ENCODE measurements around the gene SGSM2.

DNA sequence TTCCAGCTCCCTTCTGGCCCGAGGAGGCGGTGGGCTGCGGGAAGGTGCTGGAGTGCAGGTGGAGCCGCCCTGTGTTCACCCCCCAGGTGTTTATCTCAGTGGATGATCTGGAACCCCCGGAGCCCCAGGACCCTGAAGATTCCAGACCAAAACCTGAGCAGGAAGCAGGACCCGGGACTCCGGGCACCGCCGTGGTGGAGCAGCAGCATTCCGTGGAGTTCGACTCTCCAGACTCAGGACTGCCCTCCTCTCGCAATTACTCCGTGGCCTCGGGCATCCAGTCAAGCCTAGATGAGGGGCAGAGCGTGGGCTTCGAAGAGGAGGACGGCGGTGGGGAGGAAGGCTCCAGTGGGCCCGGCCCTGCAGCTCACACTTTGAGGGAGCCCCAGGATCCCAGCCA is 38.1 kb downstream of the SGSM2 start:
- TF ChIP-seq, protein P1, sequence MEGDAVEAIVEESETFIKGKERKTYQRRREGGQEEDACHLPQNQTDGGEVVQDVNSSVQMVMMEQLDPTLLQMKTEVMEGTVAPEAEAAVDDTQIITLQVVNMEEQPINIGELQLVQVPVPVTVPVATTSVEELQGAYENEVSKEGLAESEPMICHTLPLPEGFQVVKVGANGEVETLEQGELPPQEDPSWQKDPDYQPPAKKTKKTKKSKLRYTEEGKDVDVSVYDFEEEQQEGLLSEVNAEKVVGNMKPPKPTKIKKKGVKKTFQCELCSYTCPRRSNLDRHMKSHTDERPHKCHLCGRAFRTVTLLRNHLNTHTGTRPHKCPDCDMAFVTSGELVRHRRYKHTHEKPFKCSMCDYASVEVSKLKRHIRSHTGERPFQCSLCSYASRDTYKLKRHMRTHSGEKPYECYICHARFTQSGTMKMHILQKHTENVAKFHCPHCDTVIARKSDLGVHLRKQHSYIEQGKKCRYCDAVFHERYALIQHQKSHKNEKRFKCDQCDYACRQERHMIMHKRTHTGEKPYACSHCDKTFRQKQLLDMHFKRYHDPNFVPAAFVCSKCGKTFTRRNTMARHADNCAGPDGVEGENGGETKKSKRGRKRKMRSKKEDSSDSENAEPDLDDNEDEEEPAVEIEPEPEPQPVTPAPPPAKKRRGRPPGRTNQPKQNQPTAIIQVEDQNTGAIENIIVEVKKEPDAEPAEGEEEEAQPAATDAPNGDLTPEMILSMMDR (conservative IDR thresholded peaks at IDR 0.05; ENCODE audit: low read depth, low read length), result no peak
- TF ChIP-seq EZH2 (IDR thresholded peaks at IDR 0.05; ENCODE audit: low read length, unreplicated experiment), result no peak
- no peak for TF ChIP-seq EZH2phosphoT487 (IDR thresholded peaks at IDR 0.05; ENCODE audit: borderline replicate concordance, low read length)
